PC-3 (cell line): ENCODE results near the gene PALS2.

Experiments
- EZH2 ChIP-seq: fragments of 300-600 bp; sonication (generic); IDR thresholded peaks from one replicate; pipeline ENCODE4 v1.6.1; 2017; ENCODE audit warnings: antibody characterized with exemption, mild to moderate bottlenecking, low read length; ENCODE audit not compliant: unreplicated experiment
- EZH2phosphoT487 ChIP-seq: fragments of 300-600 bp; sonication (generic); IDR thresholded peaks from 2 replicates; pipeline ENCODE4 v1.6.1; 2018; ENCODE audit warnings: mild to moderate bottlenecking, antibody characterized with exemption, low read length, borderline replicate concordance
- TF ChIP-seq, protein P1 (sequence below): fragments of 300-600 bp; sonication (generic); conservative IDR thresholded peaks from 2 replicates; pipeline ENCODE4 v1.5.1; 2017; ENCODE audit warnings: antibody characterized with exemption, low read depth, mild to moderate bottlenecking, low read length

DNA sequence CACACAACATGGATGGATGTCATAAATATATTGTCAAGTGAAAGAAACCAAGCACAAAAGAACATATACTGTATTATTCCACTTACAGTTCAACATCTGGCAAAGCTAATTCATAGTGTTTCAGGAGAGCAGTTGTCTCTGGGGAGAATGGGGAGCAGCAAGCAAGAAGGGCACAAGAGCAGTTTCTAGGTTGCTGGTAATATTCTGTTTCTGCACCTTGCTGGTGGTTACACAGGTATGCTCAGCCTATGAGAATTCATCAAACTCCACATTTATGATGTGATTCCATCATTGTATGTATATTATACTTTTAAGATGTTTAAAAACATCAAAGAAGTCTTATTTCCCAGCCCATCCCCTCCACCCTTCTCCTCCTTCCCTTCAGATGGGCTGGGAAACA, 18.1 kb upstream of the PALS2 start:
- TF ChIP-seq, protein P1, sequence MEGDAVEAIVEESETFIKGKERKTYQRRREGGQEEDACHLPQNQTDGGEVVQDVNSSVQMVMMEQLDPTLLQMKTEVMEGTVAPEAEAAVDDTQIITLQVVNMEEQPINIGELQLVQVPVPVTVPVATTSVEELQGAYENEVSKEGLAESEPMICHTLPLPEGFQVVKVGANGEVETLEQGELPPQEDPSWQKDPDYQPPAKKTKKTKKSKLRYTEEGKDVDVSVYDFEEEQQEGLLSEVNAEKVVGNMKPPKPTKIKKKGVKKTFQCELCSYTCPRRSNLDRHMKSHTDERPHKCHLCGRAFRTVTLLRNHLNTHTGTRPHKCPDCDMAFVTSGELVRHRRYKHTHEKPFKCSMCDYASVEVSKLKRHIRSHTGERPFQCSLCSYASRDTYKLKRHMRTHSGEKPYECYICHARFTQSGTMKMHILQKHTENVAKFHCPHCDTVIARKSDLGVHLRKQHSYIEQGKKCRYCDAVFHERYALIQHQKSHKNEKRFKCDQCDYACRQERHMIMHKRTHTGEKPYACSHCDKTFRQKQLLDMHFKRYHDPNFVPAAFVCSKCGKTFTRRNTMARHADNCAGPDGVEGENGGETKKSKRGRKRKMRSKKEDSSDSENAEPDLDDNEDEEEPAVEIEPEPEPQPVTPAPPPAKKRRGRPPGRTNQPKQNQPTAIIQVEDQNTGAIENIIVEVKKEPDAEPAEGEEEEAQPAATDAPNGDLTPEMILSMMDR: no peak
- TF ChIP-seq EZH2 (no peak), EZH2phosphoT487 (no peak)
